Measurements from ENCODE around the gene ARHGAP8.

The ARHGAP8 gene

DNA sequence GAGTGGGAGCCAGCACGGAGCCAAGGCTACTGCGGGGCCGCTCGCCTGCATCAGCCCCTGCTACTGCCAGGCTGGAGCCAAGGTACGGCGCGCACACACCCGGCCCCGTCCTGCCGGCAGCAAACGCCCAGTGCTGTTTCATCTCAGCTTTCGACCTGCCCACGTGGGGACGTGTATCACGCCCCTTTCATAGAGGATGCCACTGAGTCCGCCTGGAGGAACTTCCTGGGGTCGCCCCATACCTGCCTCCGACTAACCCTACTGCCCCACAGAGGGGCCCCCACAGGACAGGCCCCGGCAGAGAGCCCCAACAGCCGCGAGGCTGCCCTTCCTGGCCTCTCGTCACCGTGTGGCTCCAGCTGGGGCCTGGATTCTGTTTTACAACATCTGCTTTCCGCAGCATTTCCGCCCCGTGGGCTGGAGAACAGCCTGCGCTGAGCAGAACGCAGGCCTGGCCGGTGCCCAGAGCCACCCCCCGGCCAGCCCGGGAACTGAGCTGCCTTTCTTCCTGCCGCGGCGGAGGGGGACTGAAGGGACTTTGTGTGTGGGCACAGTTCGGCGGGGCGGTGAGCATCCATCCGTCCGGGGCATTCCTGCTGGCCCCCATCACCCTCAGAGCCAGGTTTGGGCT, 22.9 kb upstream of the ARHGAP8 start:
- DNase-seq (ENCODE audit: low spot score) = no peak
- in situ Hi-C loops (cut with MboI; ENCODE audit: low pct_unique_long_range_greater_than_20kb, low sequenced_read_pairs, unreplicated experiment) = no loop called here
- TF ChIP-seq CTCF (IDR thresholded peaks at IDR 0.05; ENCODE audit: extremely low read depth, insufficient read depth, missing control alignments) = peak; percentile 29

DNA sequence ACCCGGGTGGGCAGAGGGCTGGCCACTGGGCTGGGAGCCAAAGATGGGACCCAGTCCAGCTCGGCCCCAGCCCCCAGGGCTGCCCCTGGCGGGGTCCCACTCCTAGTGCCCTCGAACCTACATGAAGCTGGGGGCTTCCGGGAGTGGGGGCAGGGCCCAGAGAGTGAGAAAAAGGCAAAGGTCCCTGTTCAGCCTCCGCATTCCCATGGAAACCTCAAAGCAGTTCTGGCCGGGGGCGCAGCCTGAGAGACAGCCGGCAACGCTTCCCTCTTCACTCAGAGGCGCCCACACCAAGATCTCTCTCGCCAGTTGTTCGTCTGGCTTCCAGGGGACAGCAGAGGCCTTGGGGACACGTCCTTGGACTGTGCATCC, 22.4 kb upstream of the ARHGAP8 start:
- TF ChIP-seq CTCF (IDR thresholded peaks at IDR 0.05; ENCODE audit: extremely low read depth, insufficient read depth, missing control alignments) = no peak
- DNase-seq (ENCODE audit: low spot score) = no peak
- in situ Hi-C loops (cut with MboI; ENCODE audit: low pct_unique_long_range_greater_than_20kb, low sequenced_read_pairs, unreplicated experiment) = no loop called here

GRCh38 chr22:44730490-44731356, 21.7 kb upstream of the ARHGAP8 start:
- DNase-seq (ENCODE audit: low spot score) = no peak
- in situ Hi-C loops (cut with MboI; ENCODE audit: low pct_unique_long_range_greater_than_20kb, low sequenced_read_pairs, unreplicated experiment) = no loop called here
- no peak for TF ChIP-seq CTCF (IDR thresholded peaks at IDR 0.05; ENCODE audit: extremely low read depth, insufficient read depth, missing control alignments)

GRCh38 chr22:44731357-44731970, 20.9 kb upstream of the ARHGAP8 start:
- DNase-seq (ENCODE audit: low spot score) = no peak
- no peak for TF ChIP-seq CTCF (IDR thresholded peaks at IDR 0.05; ENCODE audit: extremely low read depth, insufficient read depth, missing control alignments)
- in situ Hi-C loops (cut with MboI; ENCODE audit: low pct_unique_long_range_greater_than_20kb, low sequenced_read_pairs, unreplicated experiment) = no loop called here

GRCh38 chr22:44732017-44732561, 20.3 kb upstream of the ARHGAP8 start:
- DNase-seq (ENCODE audit: low spot score) = no peak

More at GRCh38 chr22:44732017-44732561, 20.3 kb upstream of the ARHGAP8 start:
- no peak for TF ChIP-seq CTCF (IDR thresholded peaks at IDR 0.05; ENCODE audit: extremely low read depth, insufficient read depth, missing control alignments)
- in situ Hi-C loops (cut with MboI; ENCODE audit: low pct_unique_long_range_greater_than_20kb, low sequenced_read_pairs, unreplicated experiment) = no loop called here
